GM12801 (cell line): Measurements from ENCODE around the gene SEPTIN1.

Experiments
- CTCF ChIP-seq: IDR thresholded peaks from one replicate; pipeline ENCODE4 v1.5.1; 2011; ENCODE audit warnings: control low read depth; ENCODE audit not compliant: insufficient read length; ENCODE audit errors: extremely low read depth

SEPTIN1 gene

GRCh38 chr16:30357085-30357714 is 25.2 kb downstream of the SEPTIN1 start:
- no peak for TF ChIP-seq CTCF

- no peak for TF ChIP-seq CTCF
Measured at GRCh38 chr16:30356401-30357084, 25.8 kb downstream of the SEPTIN1 start.

GRCh38 chr16:30355954-30356308 is 26.4 kb downstream of the SEPTIN1 start:
- TF ChIP-seq CTCF = no peak

GRCh38 chr16:30355144-30355953 is 27.0 kb downstream of the SEPTIN1 start, which contains the start of gene CD2BP2:
Gene CD2BP2 (minus strand): TSS chr16:30355308. CDS start chr16:30354681, 627 bp downstream.
- TF ChIP-seq CTCF = no peak

GRCh38 chr16:30354423-30355143 is 27.8 kb downstream of the SEPTIN1 start:
- no peak for TF ChIP-seq CTCF

- TF ChIP-seq CTCF = no peak
Measured at GRCh38 chr16:30353438-30354129, 28.8 kb downstream of the SEPTIN1 start.
